GM12872 (cell line): ENCODE results near the gene KRT20.

Source experiments
- CTCF ChIP-seq: IDR thresholded peaks from 3 replicates; pipeline ENCODE4 v1.5.1; 2011; ENCODE audit warnings: low read depth, mild to moderate bottlenecking, low read length, moderate library complexity; ENCODE audit not compliant: insufficient read depth

The KRT20 gene

GRCh38 chr17:40873801-40874200 is 11.2 kb downstream of the KRT20 start:
- no peak for TF ChIP-seq CTCF

- no peak for TF ChIP-seq CTCF
Observed at GRCh38 chr17:40873255-40873654, 11.8 kb downstream of the KRT20 start.

GRCh38 chr17:40872416-40872815 is 12.6 kb downstream of the KRT20 start:
- no peak for TF ChIP-seq CTCF

GRCh38 chr17:40871316-40871715 is 13.7 kb downstream of the KRT20 start:
- TF ChIP-seq CTCF = no peak

- no peak for TF ChIP-seq CTCF
Observed at GRCh38 chr17:40870136-40870535, 14.9 kb downstream of the KRT20 start.

GRCh38 chr17:40866838-40867237 is 18.2 kb downstream of the KRT20 start, which contains the start of gene KRT12:
Gene KRT12, minus strand, starts transcription at chr17:40867223. Its CDS starts 37 bp downstream, at chr17:40867186.
- TF ChIP-seq CTCF = no peak

- TF ChIP-seq CTCF = no peak
Observed at GRCh38 chr17:40864661-40865390, 20.2 kb downstream of the KRT20 start.
